Amygdala (tissue), 56 donors: ENCODE measurements around the gene CTRB1.
A peak's percentile ranks its signal among the peaks of the same experiment; 100 is the strongest.

Experiments used
- DNase-seq, 56 donors: peaks; one replicate each; lab custom pipeline; 2025; lab: John Stamatoyannopoulos, UW

The CTRB1 gene

DNA sequence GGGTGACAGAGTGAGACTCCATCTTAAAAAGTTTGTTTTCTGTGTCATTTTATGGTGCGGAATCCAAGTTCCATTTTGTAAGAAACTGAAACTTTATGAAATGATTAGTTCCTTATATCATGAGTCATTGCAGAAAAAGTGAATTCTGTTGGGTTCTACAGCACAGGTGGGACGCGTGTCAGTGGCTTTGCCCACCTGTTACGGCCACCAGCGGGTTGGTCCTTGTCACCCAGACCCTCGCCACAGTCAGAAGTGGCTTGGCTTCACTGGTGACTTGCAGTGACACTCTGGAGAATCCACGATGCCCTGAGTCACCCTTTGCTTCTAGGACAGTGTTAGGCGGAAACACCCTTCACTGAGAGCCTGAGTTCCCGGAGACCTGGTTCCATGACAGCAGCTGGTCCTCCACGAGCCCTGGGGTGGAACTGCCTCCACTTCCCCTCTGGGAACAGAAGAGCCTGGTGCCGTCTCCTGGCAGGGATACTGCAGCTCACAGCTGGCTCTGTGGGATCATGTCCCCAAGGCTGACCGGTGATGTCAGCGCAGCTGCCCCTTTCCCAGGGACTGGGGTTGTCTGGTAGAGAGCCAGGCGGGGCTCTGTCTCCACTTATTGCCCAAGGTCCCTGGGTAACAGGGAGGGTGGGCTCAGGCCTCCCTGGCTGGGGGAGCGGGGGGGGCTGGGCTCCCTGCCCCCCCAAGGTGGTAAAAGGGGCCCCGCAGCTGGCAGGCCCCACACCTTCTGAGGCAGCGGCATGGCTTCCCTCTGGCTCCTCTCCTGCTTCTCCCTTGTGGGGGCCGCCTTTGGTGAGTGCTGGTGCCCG, at the start of gene CTRB1:
Gene CTRB1, plus strand, starts transcription at position 733 of the 821 bp plus-strand sequence. Its CDS starts 20 bp downstream, at position 753.
- peak in 35 of 56 donors; percentile 6 to 80 (median 46) for DNase-seq

DNA sequence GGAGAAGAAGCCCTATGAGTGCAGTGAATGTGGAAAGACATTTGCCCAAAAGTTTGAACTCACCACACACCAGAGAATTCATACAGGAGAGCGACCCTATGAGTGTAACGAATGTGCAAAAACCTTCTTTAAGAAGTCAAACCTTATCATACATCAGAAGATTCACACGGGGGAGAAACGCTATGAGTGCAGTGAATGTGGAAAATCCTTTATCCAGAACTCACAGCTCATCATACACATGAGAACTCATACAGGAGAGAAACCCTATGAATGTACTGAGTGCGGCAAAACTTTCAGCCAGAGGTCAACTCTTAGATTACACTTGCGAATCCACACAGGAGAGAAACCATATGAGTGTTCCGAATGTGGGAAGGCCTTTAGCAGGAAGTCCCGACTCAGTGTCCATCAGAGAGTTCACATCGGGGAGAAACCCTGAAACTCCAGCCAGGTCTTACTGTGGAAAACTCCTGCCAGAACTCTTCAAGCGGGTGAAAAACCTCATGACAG, 48.8 kb upstream of the CTRB1 start:
- DNase-seq, result no peak

- no peak for DNase-seq
These were observed 46.2 kb upstream of the CTRB1 start for GRCh38 chr16:75172578-75172977.

DNA sequence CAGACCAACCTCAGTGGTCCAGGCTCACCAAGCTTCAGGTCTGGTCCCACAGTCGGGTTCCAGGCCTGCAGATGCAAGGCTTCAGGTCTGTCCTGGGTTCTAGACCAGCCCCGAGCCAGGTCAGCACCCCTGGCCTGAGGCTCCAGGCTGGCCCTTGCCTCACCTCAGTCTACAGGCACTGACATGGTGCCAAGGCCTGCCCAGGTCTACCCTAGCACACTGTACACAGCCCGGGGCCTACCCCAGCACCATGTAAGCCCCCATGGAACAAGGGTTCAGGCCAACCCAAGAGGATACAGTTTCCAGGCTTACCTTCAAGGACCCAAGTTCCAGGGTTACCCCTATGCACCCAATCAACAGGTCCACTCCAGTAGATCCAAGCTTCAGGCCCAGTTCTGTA, 43.7 kb upstream of the CTRB1 start:
- no peak for DNase-seq

DNA sequence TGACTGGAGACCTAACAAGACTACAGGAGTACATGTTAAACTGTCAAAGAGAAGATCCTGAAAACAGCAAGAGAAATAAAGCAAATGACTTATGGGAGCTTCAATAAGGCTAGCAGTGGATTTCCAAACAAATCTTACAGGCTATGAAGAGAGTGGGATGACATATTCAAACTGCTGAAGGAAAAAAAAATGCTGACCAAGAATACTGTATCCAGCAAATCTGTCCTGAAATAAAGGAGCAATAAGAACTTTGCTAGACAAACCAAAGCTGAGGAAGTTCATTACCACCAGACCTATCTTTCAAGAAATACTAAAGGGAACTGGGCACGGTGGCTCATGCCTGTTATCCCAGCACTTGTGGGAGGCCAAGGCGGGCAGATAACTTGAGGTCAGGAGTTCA, 41.9 kb upstream of the CTRB1 start:
- no peak for DNase-seq

DNA sequence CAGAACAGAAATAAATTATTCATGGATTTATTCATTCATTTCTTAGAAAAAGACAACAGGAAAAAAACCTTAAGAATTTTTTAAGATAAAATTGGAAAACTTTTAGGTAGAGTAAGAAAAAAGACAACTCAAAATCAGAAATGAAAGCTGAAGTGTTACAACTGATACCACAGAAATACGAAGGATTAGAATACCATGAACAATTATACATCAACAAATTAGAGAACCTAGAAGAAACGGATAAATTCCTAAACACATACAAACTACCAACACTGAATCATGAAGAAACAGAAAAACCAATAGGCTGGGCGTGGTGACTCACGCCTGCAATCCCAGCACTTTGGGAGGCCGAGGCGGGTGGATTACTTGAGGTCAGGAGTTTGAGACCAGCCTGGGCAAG, 39.6 kb upstream of the CTRB1 start:
- DNase-seq, result no peak

DNA sequence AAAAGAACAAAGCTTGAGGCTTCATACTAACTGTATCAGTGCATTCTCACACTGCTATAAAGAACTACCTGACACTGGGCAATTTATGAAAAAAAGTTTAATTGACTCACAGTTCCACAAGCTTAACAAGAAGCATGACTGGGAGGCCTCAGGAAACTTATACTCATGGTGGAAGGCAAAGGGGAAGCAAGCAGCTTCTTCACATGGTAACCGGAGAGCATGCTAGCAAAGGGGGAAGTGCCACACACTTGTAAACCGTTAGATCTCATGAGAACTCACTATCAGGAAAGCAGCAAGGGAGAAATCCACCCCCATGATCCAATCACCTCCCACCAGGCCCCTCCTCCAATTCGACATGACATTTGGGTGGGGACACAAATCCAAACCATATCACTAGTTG, 37.2 kb upstream of the CTRB1 start:
- no peak for DNase-seq

GRCh38 chr16:75188832-75189477, 29.8 kb upstream of the CTRB1 start:
- DNase-seq, result no peak

GRCh38 chr16:75189638-75190245, 29.0 kb upstream of the CTRB1 start:
- no peak for DNase-seq

DNA sequence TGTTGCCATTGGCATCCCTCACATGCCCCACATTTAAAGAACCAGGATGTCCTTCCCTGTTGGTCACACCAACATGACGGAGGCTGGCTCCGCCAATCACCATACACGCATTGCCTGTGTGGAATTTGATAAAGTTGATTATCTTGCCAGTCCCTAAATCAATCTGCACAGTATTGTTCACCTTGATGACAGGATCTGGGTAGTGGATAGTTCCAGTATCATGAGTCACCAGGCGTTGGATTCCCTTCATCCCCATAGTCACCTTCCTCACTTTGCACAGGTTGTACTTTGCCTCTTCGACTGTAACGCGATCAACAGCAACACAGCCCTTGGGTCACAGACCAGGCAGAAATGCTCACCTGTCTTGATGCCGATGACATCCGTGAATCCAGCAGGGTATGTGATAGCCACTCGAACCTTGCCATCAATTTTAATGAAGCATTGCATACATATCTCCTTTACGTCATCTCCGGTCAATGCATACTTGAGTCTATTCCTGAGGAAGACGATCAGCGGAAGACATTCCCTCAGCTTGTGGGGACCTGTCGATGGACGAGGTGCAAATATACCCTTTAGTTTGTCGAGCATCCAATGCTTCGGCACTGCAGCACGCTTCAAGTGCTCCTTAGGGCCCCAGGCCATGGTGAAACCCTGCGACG, 26.1 kb upstream of the CTRB1 start:
- DNase-seq, result no peak

DNA sequence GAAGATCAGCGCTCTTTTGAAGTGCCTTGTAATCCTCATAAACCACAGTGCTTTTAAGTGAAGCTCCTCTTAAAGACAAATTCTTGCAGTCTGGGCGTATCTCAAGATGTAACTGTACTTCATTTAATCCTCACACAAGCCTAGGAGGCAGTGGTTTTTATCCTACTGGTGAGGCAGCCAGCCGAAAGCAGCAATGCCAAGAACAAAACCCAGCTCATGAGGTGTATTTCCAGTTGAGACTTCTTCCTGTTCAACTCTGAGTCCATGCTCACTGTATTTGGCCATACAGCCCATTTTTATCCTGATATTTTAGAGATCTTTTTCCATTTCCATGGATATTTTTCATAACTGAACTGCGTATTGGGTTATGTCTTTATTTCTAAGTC, 25.5 kb upstream of the CTRB1 start:
- DNase-seq, result no peak

- DNase-seq, result no peak
These were observed 24.9 kb upstream of the CTRB1 start for GRCh38 chr16:75193730-75194444.

- DNase-seq, result no peak
These were observed 22.7 kb upstream of the CTRB1 start for GRCh38 chr16:75195811-75196790.

GRCh38 chr16:75196836-75197235, 22.0 kb upstream of the CTRB1 start:
- no peak for DNase-seq

GRCh38 chr16:75197522-75198134, 21.2 kb upstream of the CTRB1 start:
- no peak for DNase-seq

GRCh38 chr16:75198135-75198600, 20.6 kb upstream of the CTRB1 start:
- DNase-seq, result no peak

DNA sequence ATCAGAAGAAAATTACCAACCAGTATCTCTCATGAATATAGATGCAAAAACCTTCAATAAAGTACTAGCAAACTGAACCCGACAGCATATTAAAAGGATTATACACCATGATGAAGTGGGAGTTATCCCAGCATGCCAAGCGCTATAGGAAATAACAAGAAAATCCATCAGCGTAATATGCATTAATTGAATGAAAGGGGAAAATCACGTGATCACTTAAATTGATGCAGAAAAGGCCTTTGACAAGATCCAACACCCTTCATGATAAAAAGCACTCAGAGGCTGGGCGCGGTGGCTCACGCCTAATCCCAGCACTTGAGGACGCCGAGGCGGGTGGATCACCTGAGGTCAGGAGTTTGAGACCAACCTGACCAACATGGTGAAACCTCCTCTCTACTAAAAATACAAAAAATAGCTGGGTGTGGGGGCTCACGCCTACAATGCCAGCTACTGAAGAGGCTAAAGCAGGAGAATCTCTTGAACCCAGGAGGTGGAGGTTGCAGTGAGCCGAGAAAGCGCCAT, 16.7 kb upstream of the CTRB1 start:
- DNase-seq, result no peak

- DNase-seq, result no peak
These were observed 15.7 kb upstream of the CTRB1 start for GRCh38 chr16:75203096-75203495.
